SK-N-SH treated with all-trans-retinoic acid at 6 μM for 48 hours (cell line): Measurements from ENCODE around the gene UBE2G1.

Experiments
- CREB5 ChIP-seq: fragments of 250-450 bp; sonication (Bioruptor Pico); IDR thresholded peaks from 2 replicates; pipeline ENCODE4 v1.5.1; 2020; ENCODE audit warnings: low read depth, mild to moderate bottlenecking, moderate library complexity
- CSDC2 ChIP-seq: fragments of 250-450 bp; sonication (Bioruptor Pico); IDR thresholded peaks from 2 replicates; pipeline ENCODE4 v1.5.0; 2020; ENCODE audit warnings: mild to moderate bottlenecking, moderate library complexity
- GLIS3 ChIP-seq: fragments of 250-450 bp; sonication (Bioruptor Pico); IDR thresholded peaks from 2 replicates; pipeline ENCODE4 v1.5.0; 2020; ENCODE audit warnings: mild to moderate bottlenecking, moderate library complexity
- OSR1 ChIP-seq: fragments of 250-450 bp; sonication (Bioruptor Pico); IDR thresholded peaks from 2 replicates; pipeline ENCODE4 v1.8.0; 2022; ENCODE audit warnings: moderate library complexity, mild to moderate bottlenecking, inconsistent platforms
- PATZ1 ChIP-seq: fragments of 250-450 bp; sonication (Bioruptor Pico); IDR thresholded peaks from 2 replicates; pipeline ENCODE4 v1.8.0; 2020; ENCODE audit warnings: mild to moderate bottlenecking, moderate library complexity, borderline replicate concordance
- PPARA ChIP-seq: fragments of 250-450 bp; sonication (Bioruptor Pico); IDR thresholded peaks from 2 replicates; pipeline ENCODE4 v1.5.0; 2020; ENCODE audit warnings: mild to moderate bottlenecking, borderline replicate concordance
- TSHZ2 ChIP-seq: fragments of 250-450 bp; sonication (Bioruptor Pico); IDR thresholded peaks from 2 replicates; pipeline ENCODE4 v1.5.0; 2020; ENCODE audit warnings: mild to moderate bottlenecking, moderate library complexity
- ZFP3 ChIP-seq: fragments of 250-450 bp; sonication (Bioruptor Pico); IDR thresholded peaks from 2 replicates; pipeline ENCODE4 v1.5.0; 2020; ENCODE audit warnings: mild to moderate bottlenecking, moderate library complexity
- ZFP30 ChIP-seq: fragments of 450-650 bp; formaldehyde crosslinking; IDR thresholded peaks from 2 replicates; pipeline ENCODE4 v1.5.0; 2022; ENCODE audit warnings: mild to moderate bottlenecking, moderate library complexity
- ZNF565 ChIP-seq: fragments of 450-650 bp; formaldehyde crosslinking; conservative IDR thresholded peaks from 2 replicates; pipeline ENCODE4 v1.5.0; 2020; ENCODE audit warnings: low read depth, mild to moderate bottlenecking, moderate library complexity

GRCh38 chr17:4366327-4367063, at the start of gene UBE2G1:
- no peak for TF ChIP-seq PATZ1 (CRISPR knock-in tag)
- no peak for TF ChIP-seq ZFP30 (CRISPR knock-in tag)
- no peak for TF ChIP-seq OSR1 (CRISPR knock-in tag)
- no peak for TF ChIP-seq CSDC2 (CRISPR knock-in tag)
- no peak for TF ChIP-seq CREB5 (CRISPR knock-in tag)
- TF ChIP-seq ZNF565, result no peak
- no peak for TF ChIP-seq ZFP3 (CRISPR knock-in tag)
- TF ChIP-seq TSHZ2 (CRISPR knock-in tag), result no peak
- no peak for TF ChIP-seq PPARA
- no peak for TF ChIP-seq GLIS3 (CRISPR knock-in tag)
